Right lobe of liver (tissue), 6 donors: ENCODE measurements around the gene COX4I2. TPM values are rescaled to one million over a fixed set of nuclear protein-coding genes. Genes with fewer than 3 reads are reported as not detected.

Experiments
- ATAC-seq, 4 donors: fragments of 200-7000 bp; cut with Tn5 transposase; one replicate each; pipeline ENCODE4 v1.9.1; 2020; ENCODE audit warnings: mild to moderate bottlenecking in 4 of 4, moderate library complexity in 4 of 4
- DNase-seq, 3 donors: peaks; one replicate each; pipeline ENCODE4 v3.0.0-alpha.2; 2020
- H3K27ac ChIP-seq, 3 donors: fragments of 200-600 bp; one replicate each; pipeline ENCODE4 v1.8.0; 2022
- H3K27me3 ChIP-seq, 2 donors: fragments of 200-600 bp; one replicate each; pipeline ENCODE4 v1.8.0; 2022
- H3K36me3 ChIP-seq, 4 donors: fragments of 200-600 bp; sonication (generic) in 1 of 4; one replicate each; pipeline versions ENCODE4 v1.5.1 to v1.8.0; 2017 to 2022; ENCODE audit warnings: control low read depth in 1 of 4
- H3K4me1 ChIP-seq, 4 donors: fragments of 200-600 bp; sonication (generic) in 1 of 4; one replicate each; pipeline versions ENCODE4 v1.5.1 to v1.8.0; 2017 to 2022; ENCODE audit warnings: control low read depth in 1 of 4
- H3K4me3 ChIP-seq, 3 donors: fragments of 200-600 bp; one replicate each; pipeline ENCODE4 v1.8.0; 2022
- H3K9me3 ChIP-seq, 4 donors: fragments of 200-600 bp; sonication (generic) in 1 of 4; one replicate each; pipeline versions ENCODE4 v1.5.1 to v1.8.0; 2017 to 2022; ENCODE audit warnings: control low read depth in 1 of 4
- POLR2A ChIP-seq: fragments of 450-650 bp; IDR thresholded peaks from one replicate; pipeline ENCODE4 v1.6.1; 2017; ENCODE audit warnings: antibody characterized with exemption, mild to moderate bottlenecking
- WGBS: methylation state at CpG from one replicate; pipeline ENCODE4 v1.1.6; 2018; ENCODE audit warnings: low coverage, low lambda C conversion rate; ENCODE audit not compliant: insufficient coverage; ENCODE audit errors: missing lambda C conversion rate; 5-methylcytosine and 5-hydroxymethylcytosine counted together
- intact Hi-C, 2 donors: fragments of 100-400 bp; cut with DNase I; formaldehyde crosslinking; loops; one replicate each; pipeline versions ENCODE4 v1.11.2 to v1.14.1; 2022
- total RNA-seq, 6 experiments: library from RNA; depleted of rRNA in 2 of 6; stranded (reverse); fragments of >200 nt in 2 of 6; fragmentation: NEBNext Ultra II Directional in 3 of 6; extraction: Animal tissue kit (Norgen Biotek cat#: 25700) in 3 of 6; gene quantifications; one replicate each; pipeline versions ENCODE4 v1.1.0 to v1.2.4, GENCODE V29; 2016 to 2023
- TF ChIP-seq, protein P1 (sequence below), 4 donors: fragments of 200-600 bp in 3 of 4; fragments of 450-650 bp in 1 of 4; IDR thresholded peaks; one replicate each; pipeline versions ENCODE4 v1.5.1 to v1.8.0; 2016 to 2022; ENCODE audit warnings: antibody characterized with exemption in 4 of 4, mild to moderate bottlenecking in 2 of 4
- donor health status: DM: no; HTN: yes; CAD: no.
- donor health status: DM: no; HTN: no; CAD: no.
- donor health status: DM: no; HTN: no; CAD: no.
- donor health status: DM: no; HTN: yes; CAD: no.
- donor health status: DM: no; HTN: yes; CAD: no.

Gene COX4I2
- total RNA-seq, 6 experiments from 2014 or later = not detected

DNA sequence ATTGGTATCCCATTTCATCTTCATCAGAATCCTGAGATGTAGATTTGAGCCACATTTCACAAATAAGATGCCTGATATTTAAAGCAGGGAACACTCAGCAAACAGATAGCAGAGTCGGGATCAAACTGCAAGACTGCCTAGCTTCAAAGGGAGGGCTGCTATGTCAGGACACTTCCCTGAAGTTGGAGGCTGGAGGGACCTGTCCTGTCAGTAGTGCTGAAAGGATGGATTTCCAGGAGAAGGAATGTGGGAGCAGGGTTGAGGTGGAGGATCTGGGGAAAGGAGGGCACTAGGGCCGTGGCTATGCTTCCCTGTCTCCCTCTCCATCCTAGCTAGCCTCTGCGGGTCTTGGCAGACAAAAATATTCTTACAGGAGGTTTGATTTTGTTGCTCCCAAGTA lies 32.2 kb downstream of the COX4I2 start:
- ATAC-seq (no peak), DNase-seq (no peak)
- 73% methylated on average over 2 of the region's 3 CpGs for WGBS
- Histone ChIP-seq H3K9me3 (no peaks in the 10 kb centered on the region), H3K4me3 (no peak overlapping the region), H3K36me3 (peaks cover 0 to 9% (median 2%) of the 10 kb centered on the region in 4 donors), H3K27ac (peak overlapping the region in 2 of 3 donors; percentile 12 to 37), H3K27me3 (no peaks in the 10 kb centered on the region), H3K4me1 (peaks cover 0 to 43% (median 12%) of the 10 kb centered on the region in 4 donors)
- TF ChIP-seq, protein P1, sequence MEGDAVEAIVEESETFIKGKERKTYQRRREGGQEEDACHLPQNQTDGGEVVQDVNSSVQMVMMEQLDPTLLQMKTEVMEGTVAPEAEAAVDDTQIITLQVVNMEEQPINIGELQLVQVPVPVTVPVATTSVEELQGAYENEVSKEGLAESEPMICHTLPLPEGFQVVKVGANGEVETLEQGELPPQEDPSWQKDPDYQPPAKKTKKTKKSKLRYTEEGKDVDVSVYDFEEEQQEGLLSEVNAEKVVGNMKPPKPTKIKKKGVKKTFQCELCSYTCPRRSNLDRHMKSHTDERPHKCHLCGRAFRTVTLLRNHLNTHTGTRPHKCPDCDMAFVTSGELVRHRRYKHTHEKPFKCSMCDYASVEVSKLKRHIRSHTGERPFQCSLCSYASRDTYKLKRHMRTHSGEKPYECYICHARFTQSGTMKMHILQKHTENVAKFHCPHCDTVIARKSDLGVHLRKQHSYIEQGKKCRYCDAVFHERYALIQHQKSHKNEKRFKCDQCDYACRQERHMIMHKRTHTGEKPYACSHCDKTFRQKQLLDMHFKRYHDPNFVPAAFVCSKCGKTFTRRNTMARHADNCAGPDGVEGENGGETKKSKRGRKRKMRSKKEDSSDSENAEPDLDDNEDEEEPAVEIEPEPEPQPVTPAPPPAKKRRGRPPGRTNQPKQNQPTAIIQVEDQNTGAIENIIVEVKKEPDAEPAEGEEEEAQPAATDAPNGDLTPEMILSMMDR (IDR thresholded peaks at IDR 0.05) = no peak
- no peak for TF ChIP-seq POLR2A
- intact Hi-C loops = no loop called here

DNA sequence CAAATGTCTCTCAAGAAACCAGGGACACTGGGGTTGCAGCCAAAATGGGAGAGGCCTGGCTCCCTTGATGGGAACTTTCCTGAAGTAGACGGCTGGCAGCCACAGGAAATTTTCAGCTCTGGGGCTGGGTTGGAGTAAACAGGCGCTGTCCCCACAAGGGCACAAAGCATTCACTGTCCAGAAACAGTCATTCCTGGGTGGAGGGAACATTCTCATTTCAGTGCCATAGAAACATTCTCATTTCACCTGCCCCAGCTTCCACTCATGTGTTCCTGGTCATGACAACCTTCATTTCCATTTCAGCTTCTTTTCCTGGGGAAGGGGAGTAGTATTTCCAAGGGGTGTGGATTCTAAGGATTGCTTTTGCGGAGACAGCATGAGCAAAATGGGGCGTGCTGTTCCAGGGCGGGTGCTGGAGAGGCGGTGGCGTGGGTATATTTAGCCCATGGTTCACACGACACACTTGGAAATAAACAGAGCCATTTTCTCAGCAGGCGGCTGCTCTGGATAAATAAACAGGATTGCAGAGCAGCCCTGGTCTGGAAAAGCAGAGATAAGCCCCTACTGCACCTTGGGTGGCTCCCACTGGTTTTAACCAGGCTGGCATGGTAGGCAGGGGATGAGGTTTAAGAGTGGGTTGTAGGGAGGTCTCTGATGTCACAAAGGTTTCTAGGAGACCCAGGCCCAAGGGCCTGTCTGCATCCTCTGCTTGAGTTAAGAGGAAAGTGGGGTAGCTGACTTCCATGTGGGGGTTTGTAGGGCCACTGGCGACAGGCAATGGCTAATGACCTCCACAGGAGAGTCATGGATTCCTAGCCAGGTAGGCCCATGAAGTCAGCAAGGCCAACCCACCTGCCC lies 32.9 kb downstream of the COX4I2 start:
- WGBS = 55% methylated on average over 6 of the region's 10 CpGs
- peak in 1 of 3 donors; percentile 58 for DNase-seq

DNA sequence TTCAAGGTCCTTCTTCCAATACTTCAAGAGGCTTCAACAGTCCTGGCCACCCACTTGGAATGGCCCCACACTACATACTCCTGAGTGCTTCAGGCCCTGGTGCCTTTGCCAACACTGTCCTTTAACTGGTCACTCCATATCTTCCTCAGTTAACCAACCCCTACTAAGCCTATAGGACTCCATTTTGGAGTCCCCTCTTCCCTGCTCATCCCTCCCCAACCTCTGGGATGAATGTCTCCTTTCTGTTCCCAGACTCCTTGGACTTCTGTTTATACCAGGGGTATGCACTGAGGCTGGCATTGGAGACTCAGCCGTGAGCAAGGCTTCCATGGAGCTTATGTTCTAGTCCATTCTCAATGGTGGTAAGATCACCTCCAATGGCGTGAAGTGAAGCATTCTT lies 33.6 kb downstream of the COX4I2 start:
- TF ChIP-seq, protein P1 (IDR thresholded peaks at IDR 0.05) = no peak
- no peak for TF ChIP-seq POLR2A
- no peak overlapping the region for H3K4me3 ChIP-seq
- H3K4me1 ChIP-seq = peaks cover 0 to 42% (median 8%) of the 10 kb centered on the region in 4 donors
- ATAC-seq = no peak
- intact Hi-C loops = no loop called here
- no peak for DNase-seq
- no peaks in the 10 kb centered on the region for H3K36me3 ChIP-seq
- H3K27me3 ChIP-seq = no peaks in the 10 kb centered on the region
- peak overlapping the region; percentile 12 to 37 (median 35) for H3K27ac ChIP-seq
- WGBS = 96% methylated on average over 2 of the region's 2 CpGs
- H3K9me3 ChIP-seq = no peaks in the 10 kb centered on the region

More for the DNA sequence above, 32.9 kb downstream of the COX4I2 start:
- H3K4me1 ChIP-seq = peaks cover 0 to 43% (median 10%) of the 10 kb centered on the region in 4 donors
- peak in 1 of 4 donors; percentile 4 for ATAC-seq
- no peaks in the 10 kb centered on the region for H3K9me3 ChIP-seq
- H3K4me3 ChIP-seq = no peak overlapping the region
- H3K36me3 ChIP-seq = peaks cover 0 to 4% (median 0%) of the 10 kb centered on the region in 4 donors
- no peaks in the 10 kb centered on the region for H3K27me3 ChIP-seq
- intact Hi-C loops = no loop called here
- TF ChIP-seq, protein P1 (IDR thresholded peaks at IDR 0.05) = no peak
- TF ChIP-seq POLR2A = no peak
- peak overlapping the region; percentile 12 to 37 (median 35) for H3K27ac ChIP-seq

DNA sequence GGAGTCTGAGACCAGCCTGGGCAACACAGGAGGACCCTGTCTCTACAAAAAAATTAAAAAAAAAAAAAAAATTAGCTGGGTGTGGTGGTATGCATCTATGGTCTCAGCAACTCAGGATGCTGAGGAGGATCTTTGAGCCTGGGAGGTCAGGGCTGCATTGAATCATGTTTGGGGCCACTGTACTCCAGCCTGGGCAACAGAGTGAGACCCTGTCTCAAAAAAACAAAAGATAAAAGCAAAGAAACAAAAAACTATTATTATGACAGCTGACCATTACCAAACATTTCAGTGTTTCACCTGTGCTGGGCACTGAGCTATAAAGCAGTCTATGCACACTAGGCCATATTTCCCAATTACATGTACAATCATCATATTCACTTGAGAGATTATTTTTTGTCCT lies 35.7 kb downstream of the COX4I2 start:
- Histone ChIP-seq H3K4me1 (peaks cover 0 to 49% (median 9%) of the 10 kb centered on the region in 4 donors), H3K27me3 (no peaks in the 10 kb centered on the region), H3K36me3 (no peaks in the 10 kb centered on the region), H3K9me3 (no peaks in the 10 kb centered on the region), H3K27ac (no peak overlapping the region), H3K4me3 (no peak overlapping the region)
- TF ChIP-seq, protein P1 (IDR thresholded peaks at IDR 0.05) = no peak
- TF ChIP-seq POLR2A = no peak
- no peak for DNase-seq
- ATAC-seq = no peak
- intact Hi-C loops = no loop called here
